CD4-positive, alpha-beta T cell treated with Interleukin-4 for 1 hour (primary cell): ENCODE measurements around the gene CLMN.
"Not testable (repeated sequence)": the region's sequence is repeated elsewhere in the genome, so short reads cannot be mapped to it uniquely, and the experiment has no call there.

Experiments used
- DNase-seq, 2 donors: peaks; one replicate each; pipeline ENCODE4 v3.0.0-alpha.2; 2020 to 2022

CLMN gene

GRCh38 chr14:95153866-95154265, 165.8 kb downstream of the CLMN start:
- no peak for DNase-seq

DNA sequence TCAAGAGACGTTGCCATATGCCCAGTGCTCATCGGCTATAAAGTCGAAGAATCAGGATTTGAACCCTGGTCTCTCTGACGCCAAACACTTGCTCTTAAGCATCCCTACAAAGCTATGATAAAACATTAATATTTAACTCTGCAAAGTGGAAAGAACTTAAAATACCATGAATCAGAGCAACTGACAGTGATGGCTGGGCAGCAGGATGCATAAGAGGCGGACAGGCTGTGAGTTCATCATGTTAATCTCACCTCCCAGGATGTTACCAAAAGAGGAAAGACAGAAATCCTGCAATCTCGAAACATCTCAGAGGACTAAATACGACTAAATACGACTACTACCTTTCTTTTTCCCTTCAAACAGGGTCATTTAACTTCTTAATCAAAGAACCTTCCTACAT, 168.1 kb downstream of the CLMN start:
- DNase-seq: no peak

GRCh38 chr14:95150910-95151309, 168.8 kb downstream of the CLMN start:
- no peak for DNase-seq

DNA sequence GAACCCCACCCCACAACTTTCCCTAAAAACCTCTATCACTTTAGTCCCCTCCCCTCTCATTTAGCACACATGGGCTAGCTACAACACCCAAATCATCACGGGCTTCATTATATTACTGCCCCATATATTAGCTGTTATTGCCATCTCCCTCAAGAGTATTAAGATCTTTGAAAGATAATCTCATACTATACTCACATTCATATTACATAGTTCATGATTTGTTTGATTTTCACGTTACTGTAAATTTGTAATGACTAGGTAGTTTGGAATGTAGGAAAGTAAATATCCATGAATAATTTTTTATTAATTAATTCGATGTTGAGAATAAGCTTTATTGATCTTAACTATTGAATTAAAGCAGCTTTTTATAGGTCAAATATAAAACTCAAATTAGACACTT, 170.3 kb downstream of the CLMN start:
- DNase-seq: no peak

- no peak for DNase-seq
These were observed 172.1 kb downstream of the CLMN start for GRCh38 chr14:95147597-95147996.

GRCh38 chr14:95146079-95146771, 173.5 kb downstream of the CLMN start:
- no peak for DNase-seq

GRCh38 chr14:95144849-95145248, 174.9 kb downstream of the CLMN start:
- DNase-seq: no peak

DNA sequence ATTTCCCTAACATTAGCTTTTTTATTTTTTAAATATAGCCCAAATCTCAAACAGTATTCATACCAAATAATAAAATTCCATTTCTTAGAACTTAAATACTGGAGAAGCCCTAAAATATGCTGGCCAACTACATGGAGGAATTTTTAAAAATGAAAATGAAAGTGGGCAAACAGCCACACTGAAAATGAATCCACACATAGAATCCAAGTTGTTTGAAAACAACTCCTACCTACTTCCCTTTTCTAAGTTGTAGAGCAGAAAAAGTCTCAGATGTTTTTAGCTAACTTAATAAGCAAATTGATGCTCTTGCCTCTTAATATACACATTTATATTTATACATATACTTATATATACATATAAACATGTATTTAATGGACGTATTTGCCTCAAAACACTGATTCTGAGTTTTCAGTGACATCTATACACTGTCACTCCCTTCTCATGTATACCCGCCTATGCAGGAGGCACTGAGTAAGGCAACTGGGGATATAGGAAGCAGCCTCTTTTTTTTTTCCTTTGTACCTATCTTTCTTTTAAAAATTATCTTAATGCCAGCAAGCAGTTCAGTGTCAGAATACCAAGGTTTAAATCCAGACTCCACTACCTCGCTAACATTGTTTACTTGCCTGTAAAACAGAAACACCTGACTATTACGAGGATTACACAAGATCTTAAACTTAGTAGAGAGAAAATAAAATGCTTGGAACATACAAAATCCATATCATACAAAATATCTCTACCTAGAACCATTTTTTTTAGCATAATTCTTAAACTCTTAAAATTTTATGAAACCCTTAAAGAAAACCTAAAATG, 175.7 kb downstream of the CLMN start:
- DNase-seq: no peak

DNA sequence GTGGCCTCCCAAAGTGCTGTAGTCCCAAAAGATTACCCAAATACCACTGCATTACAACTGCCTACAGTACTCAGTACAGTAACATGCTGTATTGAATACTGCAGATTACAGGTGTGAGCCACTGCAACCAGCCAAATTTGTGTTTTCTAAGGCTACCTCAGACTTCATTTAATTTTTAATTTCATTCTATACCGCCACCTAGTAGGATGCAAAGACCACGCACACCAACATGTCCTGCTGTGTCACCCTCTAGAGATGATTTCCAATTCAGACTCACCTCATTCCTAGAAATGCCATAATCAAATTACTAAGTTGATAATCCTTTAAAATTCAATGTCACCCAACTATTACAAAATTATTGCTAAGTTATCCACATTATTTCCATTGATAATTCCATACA, 177.5 kb downstream of the CLMN start:
- DNase-seq: no peak

DNA sequence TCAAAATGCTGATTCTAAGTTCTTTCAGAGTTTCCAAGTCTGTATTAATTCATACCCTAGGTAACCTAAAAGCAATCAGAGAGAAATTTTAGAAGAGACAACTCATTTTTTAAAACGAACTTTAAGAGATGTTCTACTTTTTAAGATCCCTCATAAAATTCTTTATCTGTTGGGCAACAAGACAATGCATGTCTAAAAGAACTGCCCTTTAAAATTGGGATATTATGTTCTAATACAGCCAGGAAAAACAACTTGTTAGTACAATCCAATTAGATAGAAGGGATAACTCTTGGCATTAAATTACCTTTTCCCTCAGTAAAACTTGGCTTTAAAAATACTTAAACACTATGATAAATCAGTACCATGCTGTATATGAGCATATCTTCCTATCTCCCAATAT, 178.0 kb downstream of the CLMN start:
- no peak for DNase-seq

DNA sequence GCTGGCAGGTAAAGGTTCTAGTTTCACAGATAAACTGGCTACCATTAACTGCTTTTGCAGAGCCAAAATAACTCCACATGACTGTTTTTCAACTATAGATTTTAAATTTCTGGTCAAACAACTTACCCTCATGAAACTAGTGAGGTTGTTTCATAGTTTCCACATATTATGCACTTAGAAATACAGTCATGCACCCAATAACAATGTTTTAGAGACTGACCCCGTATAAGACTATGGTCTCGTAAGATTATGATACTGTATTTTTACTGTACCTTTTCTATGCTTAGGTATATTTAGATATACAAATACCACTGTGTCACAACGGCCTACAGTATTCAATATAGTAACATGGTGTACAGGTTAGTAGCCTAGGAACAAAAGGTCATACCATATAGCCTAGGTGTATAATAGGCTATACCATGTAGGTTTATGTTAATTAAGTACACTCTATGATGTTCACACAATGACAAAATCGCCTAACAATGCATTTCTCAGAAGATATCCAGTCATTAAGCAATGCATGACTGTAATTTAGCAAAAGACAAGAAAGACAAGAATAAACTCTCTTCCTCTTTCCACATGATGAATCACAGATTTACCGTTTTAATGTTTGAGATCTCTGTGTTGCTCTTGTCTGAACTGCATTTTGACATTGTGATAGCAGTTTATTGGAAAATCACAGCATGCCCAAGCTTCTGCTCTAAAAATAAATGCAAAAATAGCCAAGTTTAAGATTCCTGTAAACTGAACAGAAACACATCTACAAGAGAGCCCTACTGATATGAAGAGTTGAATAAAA, 179.4 kb downstream of the CLMN start:
- DNase-seq: no peak

DNA sequence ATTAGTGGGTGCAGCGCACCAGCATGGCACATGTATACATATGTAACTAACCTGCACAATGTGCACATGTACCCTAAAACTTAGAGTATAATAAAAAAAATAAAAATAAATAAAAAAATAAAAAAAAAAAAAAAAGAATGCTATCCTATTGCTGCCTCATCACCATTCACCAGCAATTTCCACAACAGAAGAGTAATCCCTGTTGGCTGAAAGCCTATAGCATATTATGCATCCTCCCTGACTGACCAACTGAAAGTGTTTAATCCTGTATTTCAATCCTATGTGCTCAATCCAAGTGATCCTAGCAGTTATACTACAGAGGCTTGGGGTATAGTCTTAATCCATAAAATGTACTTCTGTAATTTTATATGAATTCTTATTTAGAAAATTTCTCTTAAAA, 180.8 kb downstream of the CLMN start:
- no peak for DNase-seq

GRCh38 chr14:95138455-95138854, 181.3 kb downstream of the CLMN start:
- not testable (repeated sequence) for DNase-seq

DNA sequence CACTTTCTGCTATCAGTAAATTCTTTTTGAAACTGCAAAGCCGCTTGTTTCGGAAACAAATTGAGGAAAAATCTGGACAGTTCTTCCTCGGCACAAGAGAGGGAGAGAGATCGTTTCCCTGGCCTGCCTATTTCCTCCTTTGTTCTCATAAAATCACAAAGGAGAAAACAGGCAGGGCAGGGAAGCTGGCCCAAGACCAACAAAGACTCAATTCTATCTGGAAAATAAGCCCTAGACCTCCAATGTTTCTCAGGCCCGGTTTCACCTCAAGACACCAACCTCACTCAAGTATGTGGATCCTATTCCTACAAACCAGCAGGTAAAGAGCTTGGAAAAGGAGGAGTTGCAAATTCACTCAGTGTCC, 181.9 kb downstream of the CLMN start:
- DNase-seq: no peak

- DNase-seq: no peak
These were observed 182.4 kb downstream of the CLMN start for GRCh38 chr14:95137164-95137803.

DNA sequence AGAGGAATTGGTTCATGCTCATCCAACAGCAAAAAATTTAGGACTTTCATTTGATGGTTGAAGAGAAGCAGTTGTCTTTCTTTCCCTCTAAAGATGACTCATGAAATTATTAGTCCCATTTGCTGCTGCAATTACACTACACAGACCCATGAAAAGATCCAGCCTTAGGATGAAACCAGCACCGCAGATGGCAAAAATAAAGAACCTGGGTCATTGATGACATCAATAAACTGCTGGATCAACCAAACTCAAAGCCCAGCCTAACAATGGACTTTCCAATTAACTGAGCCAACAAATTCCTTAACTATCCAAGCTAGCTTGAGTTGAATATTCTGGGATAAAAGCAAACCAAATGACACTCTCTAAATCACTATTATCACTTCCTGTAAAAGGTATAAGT, 183.1 kb downstream of the CLMN start:
- DNase-seq: no peak

GRCh38 chr14:95134304-95134933, 185.3 kb downstream of the CLMN start:
- DNase-seq: no peak

GRCh38 chr14:95133282-95133681, 186.4 kb downstream of the CLMN start:
- DNase-seq: no peak

DNA sequence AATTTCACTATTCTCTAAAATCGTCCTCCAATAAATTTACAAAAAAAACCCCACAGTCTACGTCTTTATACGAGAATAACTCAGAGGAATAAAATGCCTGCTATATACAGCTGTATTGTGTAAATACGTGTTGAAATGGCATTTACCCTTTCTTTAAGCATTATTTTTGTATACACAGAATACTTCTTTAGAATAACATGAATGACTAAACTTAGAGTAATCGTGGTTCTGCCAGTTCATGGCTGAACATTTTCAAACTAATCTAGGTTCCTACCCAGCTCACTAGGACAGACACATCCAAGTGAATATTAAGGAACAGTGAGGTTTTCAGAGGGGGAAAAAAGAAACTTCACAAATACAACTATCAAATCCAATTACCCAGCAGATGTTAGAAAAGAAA, 186.9 kb downstream of the CLMN start:
- DNase-seq: no peak
